ENCODE results near the gene ZBTB48.
"Not testable (repeated sequence)": the region's sequence is repeated elsewhere in the genome, so short reads cannot be mapped to it uniquely, and the experiment has no call there.

The ZBTB48 gene

DNA sequence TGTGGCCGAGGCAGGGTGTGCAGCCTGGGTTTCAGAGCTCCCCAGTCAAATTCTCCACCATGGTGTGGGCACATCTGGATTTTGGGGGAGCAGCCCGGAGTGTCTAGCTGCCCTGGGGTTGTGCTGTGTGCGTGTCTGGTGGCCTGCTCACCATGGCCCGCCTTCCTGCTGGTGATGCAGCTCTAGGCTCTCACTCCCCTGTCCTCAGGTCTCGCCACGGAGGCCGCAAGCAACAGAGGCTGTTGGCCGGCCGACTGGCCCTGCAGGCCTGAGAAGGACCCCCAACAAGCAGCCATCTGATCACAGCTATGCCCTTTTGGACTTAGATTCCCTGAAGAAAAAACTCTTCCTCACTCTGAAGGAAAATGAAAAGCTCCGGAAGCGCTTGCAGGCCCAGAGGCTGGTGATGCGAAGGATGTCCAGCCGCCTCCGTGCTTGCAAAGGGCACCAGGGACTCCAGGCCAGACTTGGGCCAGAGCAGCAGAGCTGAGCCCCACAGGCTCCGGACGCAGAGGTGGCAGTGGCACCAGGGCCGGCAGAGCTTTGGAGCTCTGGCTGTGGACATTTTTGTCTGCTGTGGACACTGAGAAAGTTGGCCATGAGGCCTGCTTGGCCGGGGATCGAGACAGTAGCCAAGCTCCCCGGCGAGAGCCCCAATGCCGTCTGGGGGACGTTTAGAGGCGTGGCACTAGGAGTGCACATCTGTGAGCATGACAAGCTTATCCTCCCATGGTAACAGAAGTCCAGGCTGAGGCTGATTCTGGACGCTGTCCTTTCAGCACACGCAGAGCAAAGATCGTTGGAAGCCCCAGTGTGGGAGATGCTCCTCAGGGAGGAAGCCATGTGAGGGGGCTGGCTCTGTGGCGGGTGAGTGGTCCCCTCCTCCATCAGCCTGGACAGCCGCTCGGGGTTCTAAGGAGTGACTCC, 53.1 kb downstream of the ZBTB48 start:
- no peak for DNase-seq (ENCODE audit: low spot score)

DNA sequence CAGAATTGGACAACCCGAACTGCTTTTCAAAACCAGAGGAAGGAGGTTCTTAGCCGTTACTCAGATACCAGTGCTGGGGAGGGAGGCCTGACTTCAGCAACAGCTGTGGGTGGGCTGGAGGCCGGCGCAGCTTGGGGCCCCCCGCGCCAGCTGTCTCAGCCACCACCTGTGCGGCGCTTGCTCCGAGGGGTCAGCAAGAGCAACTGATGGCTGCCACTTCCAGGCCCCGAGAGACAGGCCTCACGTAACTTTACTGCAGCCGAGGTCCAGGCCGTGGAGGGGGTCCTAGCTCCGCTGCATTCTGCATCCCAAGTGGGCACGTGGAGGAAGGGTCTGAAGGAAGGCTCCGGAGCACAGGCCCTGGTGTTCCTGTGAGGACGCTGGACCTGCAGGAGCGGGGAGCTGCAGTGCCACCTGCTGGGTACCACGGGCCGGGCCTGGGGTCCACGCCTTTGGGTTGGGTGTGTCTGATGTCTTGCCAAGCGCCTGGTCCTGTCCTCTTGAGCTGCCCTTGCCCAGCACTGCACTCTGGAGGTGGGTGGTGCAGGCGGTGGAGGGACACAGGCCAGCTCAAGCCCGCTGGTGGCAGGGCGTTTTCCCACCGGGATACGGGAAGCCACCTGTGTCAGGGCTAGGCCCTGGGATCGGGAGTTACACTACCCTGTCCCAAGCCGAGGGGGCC, 54.7 kb downstream of the ZBTB48 start:
- peak; percentile 31 for DNase-seq (ENCODE audit: low spot score)

DNA sequence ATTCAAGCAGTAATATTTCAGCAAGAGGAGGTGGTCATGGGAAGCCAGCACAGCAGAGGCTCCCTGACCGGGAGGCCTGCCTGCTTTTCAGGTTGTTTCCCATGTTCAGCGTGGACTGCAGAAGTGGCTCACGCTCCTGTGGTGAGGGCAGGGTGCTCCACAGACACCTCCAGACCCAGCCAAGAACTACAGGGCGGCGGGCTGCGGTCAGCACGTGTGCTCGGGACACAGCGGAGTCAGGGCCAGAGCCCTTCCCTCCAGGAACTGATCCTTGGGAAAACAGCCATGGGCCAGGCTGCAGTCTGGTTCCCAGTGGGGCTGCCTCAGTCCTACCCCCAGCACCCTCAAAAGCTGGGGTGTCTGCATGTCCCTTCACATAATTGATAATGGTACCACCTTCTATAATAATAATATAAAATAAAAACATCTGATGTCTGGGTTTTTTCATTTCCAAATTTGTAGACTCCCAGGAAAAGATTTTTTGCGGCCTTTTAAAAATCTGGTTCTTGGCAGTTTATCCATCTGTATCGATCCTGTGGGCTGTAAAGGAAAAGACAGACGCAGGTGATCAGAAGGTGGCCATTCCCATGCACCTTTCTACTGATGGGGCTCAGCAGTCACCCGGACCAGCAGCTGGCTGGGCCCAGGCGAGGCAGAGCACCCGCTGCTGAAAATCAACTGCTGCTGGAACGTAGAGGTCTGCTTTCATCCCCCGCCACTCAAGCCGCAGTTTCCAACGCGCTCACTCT, 55.5 kb downstream of the ZBTB48 start:
- no peak for DNase-seq (ENCODE audit: low spot score)

DNA sequence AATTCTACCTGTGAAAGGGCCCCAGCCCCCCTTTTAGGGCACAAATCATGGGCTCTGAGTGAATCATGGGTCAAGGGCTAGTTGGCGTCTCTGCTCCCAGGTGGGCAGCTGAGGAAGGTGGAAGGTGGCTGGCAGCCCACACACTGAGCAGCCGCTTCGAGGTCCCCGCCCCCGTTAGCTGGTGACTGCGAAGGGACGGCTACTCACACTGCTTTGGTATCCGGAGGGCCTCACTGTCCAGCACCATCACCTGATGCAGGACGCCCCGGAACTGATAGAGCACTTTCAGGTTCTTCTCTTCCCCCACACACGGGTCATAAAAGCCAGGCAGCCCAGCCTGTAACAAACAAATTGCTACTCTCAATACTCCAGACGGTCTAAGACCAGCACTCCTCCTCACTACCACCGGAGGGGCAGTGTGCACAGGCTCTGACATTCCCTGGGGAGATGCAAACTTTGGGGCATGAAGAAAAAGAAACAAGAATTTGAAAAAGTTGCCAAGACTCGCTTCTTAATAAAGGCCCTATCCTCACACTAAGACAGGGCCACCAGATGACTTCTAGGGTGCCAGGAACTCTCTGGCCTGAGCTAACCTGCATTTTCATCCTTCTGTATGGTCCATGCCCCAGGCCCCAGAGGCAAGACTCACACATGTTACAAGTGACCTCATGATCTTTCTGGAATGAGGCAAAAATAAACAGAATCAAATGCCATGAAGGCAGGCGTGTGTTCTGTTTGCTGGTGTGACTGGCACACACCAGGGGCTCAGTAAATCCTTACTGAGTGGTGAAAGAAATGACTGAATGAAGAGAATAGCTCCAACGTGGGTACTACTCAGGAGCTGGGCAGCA, 56.3 kb downstream of the ZBTB48 start:
- no peak for DNase-seq (ENCODE audit: low spot score)

DNA sequence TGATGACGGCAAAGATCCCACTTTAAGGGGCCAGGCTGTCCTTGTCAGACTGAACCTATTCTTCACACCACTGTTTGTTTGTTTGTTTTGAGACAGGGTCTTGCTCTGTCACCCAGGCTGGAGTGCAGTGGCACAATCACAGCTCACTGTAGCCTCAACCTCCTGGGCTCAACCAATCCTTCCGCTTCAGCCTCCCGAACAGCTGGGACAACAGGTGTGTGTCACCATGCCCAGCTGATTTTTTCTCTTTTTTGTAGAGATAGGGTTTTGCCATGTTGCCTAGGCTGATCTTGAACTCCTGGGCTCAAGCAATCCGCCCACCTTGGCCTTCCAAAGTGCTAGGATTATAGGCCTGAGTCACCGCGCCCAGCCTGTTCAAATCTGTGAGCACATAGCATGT, 57.0 kb downstream of the ZBTB48 start:
- DNase-seq (ENCODE audit: low spot score), result not testable (repeated sequence)

DNA sequence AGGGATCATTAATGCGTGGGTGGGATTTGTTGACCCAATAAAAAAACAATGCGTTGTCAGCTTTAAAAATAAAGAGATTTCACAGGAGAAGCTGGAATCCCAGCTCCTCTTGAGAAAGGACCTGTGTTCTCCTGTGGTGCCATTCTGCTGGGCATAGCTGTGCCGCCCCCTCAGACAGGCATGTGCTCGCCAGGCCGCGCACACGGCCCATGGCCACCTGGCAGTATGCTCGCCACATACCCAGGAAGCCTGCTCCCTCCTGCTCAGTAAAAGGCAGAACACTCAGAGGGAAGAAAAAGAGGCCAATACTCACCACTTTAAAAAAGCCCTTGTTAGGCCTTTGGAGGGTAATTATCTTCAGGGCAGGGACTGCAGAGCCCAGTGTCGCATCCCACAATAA, 58.0 kb downstream of the ZBTB48 start:
- no peak for DNase-seq (ENCODE audit: low spot score)

DNA sequence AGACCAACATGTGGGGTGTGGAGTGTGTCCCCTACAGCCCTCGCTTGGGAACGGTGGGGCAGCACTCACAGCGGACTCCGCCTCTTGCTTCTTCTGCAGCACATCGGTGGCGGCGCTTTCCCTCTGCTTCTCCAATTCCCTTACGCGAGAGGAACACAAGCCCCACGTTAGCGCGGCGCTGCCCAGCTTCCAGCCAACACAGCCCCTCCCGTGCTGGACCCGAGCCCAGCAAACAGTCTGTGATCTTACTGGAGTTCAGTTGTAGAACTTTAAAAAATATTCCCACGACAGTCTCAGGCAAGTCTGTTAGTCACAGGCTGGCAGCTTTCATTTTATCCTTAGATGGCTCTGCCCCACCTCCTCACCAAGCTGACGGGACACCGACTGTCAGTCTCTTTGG, 58.4 kb downstream of the ZBTB48 start:
- DNase-seq (ENCODE audit: low spot score), result peak; percentile 89
